DND-41 (cell line): ENCODE measurements around the gene PREP.
A peak's percentile ranks its signal among the peaks of the same experiment; 100 is the strongest.

Source experiments
- CTCF ChIP-seq: IDR thresholded peaks from 2 replicates; pipeline ENCODE4 v1.5.1; 2012; ENCODE audit warnings: borderline replicate concordance, low read length, moderate library complexity, mild to moderate bottlenecking; ENCODE audit not compliant: poor library complexity, severe bottlenecking; ENCODE audit errors: extremely low read depth
- EZH2 ChIP-seq: IDR thresholded peaks from 3 replicates; pipeline ENCODE4 v1.6.1; 2012; ENCODE audit warnings: borderline replicate concordance, low read depth, mild to moderate bottlenecking, moderate library complexity, low read length, inconsistent platforms; ENCODE audit not compliant: severe bottlenecking

- TF ChIP-seq CTCF: peak; percentile 89
- no peak for TF ChIP-seq EZH2
Observed at GRCh38 chr6:105402939-105403935, at the start of gene PREP.
